Liver (tissue), 9 donors: ENCODE measurements around the gene B4GALNT3. TPM values are rescaled to one million over a fixed set of nuclear protein-coding genes. Genes with fewer than 3 reads are reported as not detected.

Experiments used
- DNase-seq: peaks from one replicate; pipeline ENCODE4 v3.0.0-alpha.2; 2017; ENCODE audit warnings: low spot score
- H3K27ac ChIP-seq, 2 donors: one replicate each; pipeline ENCODE4 v1.7.0; 2013; ENCODE audit warnings: inconsistent platforms in 2 of 2, low read length in 2 of 2, control low read depth in 1 of 2, low read depth in 1 of 2, mild to moderate bottlenecking in 1 of 2
- H3K27me3 ChIP-seq, 4 donors: one replicate each; pipeline versions ENCODE4 v1.6.1 to v1.7.0; 2013; ENCODE audit warnings: low read length in 3 of 4, inconsistent platforms in 1 of 4, mild to moderate bottlenecking in 1 of 4, moderate library complexity in 1 of 4; ENCODE audit not compliant: control insufficient read depth in 4 of 4, insufficient read depth in 4 of 4
- H3K36me3 ChIP-seq, 4 donors: one replicate each; pipeline versions ENCODE4 v1.6.1 to v1.7.0; 2013; ENCODE audit warnings: low read length in 3 of 4, mild to moderate bottlenecking in 3 of 4, low read depth in 1 of 4, moderate library complexity in 1 of 4; ENCODE audit not compliant: control insufficient read depth in 4 of 4, insufficient read depth in 3 of 4
- H3K4me1 ChIP-seq, 4 donors: one replicate each; pipeline versions ENCODE4 v1.6.1 to v1.7.0; 2013; ENCODE audit warnings: low read length in 3 of 4, mild to moderate bottlenecking in 3 of 4, moderate library complexity in 1 of 4; ENCODE audit not compliant: control insufficient read depth in 4 of 4, insufficient read depth in 4 of 4
- H3K4me3 ChIP-seq, 3 donors: one replicate each; pipeline versions ENCODE4 v1.6.1 to v1.7.0; 2013; ENCODE audit warnings: low read length in 3 of 3, control low read depth in 1 of 3, low read depth in 1 of 3, mild to moderate bottlenecking in 1 of 3
- H3K9ac ChIP-seq, 2 donors: one replicate each; pipeline ENCODE4 v1.7.0; 2013; ENCODE audit warnings: low read length in 2 of 2, mild to moderate bottlenecking in 2 of 2, moderate library complexity in 2 of 2, control low read depth in 1 of 2, low read depth in 1 of 2
- H3K9me3 ChIP-seq, 4 donors: one replicate each; pipeline versions ENCODE4 v1.6.1 to v1.7.0; 2013; ENCODE audit warnings: low read length in 3 of 4; ENCODE audit not compliant: control insufficient read depth in 4 of 4
- CTCF ChIP-seq: fragments of 150-350 bp; IDR thresholded peaks from 2 replicates; pipeline ENCODE4 v1.5.1; 2017; ENCODE audit warnings: improper control_type of control experiment, low read depth, low read length; ENCODE audit not compliant: missing input control
- FOXA1 ChIP-seq: IDR thresholded peaks from 2 replicates; pipeline ENCODE4 v1.6.1; 2016; ENCODE audit warnings: antibody characterized with exemption
- GABPA ChIP-seq, 2 donors: IDR thresholded peaks in 1 of 2; conservative IDR thresholded peaks in 1 of 2; 2 replicates each; pipeline ENCODE4 v1.6.1; 2016; ENCODE audit warnings: antibody characterized with exemption in 2 of 2, mild to moderate bottlenecking in 1 of 2, moderate library complexity in 1 of 2
- HNF4A ChIP-seq, 2 donors: conservative IDR thresholded peaks; 2 replicates each; pipeline ENCODE4 v1.6.1; 2016; ENCODE audit warnings: antibody characterized with exemption in 2 of 2, mild to moderate bottlenecking in 2 of 2
- HNF4G ChIP-seq: IDR thresholded peaks from 2 replicates; pipeline ENCODE4 v1.6.1; 2016; ENCODE audit warnings: antibody characterized with exemption
- MAX ChIP-seq: IDR thresholded peaks from 2 replicates; pipeline ENCODE4 v1.6.1; 2016; ENCODE audit warnings: antibody characterized with exemption
- NR2F2 ChIP-seq: IDR thresholded peaks from 2 replicates; pipeline ENCODE4 v1.6.1; 2016; ENCODE audit warnings: antibody characterized with exemption
- RAD21 ChIP-seq, 2 donors: IDR thresholded peaks; 2 replicates each; pipeline ENCODE4 v1.6.1; 2016; ENCODE audit warnings: antibody characterized with exemption in 2 of 2, mild to moderate bottlenecking in 2 of 2
- YY1 ChIP-seq: IDR thresholded peaks from 2 replicates; pipeline ENCODE4 v1.6.1; 2016; ENCODE audit warnings: antibody characterized with exemption, mild to moderate bottlenecking
- WGBS: extraction: QIAGEN DNeasy Blood & Tissue Kit; methylation state at CpG from one replicate; pipeline ENCODE4 v1.1.7; 2013; 5-methylcytosine and 5-hydroxymethylcytosine counted together
- polyA plus RNA-seq, 2 donors: library from polyadenylated mRNA; stranded (reverse) in 1 of 2; unstranded in 1 of 2; fragments of 200-250 nt in 1 of 2; fragments of >200 nt in 1 of 2; fragmentation: Nextera tagmentation in 1 of 2; extraction: Ambion mirVana in 1 of 2; gene quantifications; one replicate each; pipeline versions ENCODE4 v1.2.1 to v1.2.3, GENCODE V29; 2013 to 2015
- total RNA-seq, 2 donors: library from RNA; depleted of rRNA; stranded (reverse); fragments of >200 nt; gene quantifications; one replicate each; pipeline ENCODE4 v1.2.3, GENCODE V29; 2014
- TF ChIP-seq, protein P1 (sequence below): IDR thresholded peaks from 2 replicates; pipeline ENCODE4 v1.6.1; 2016; ENCODE audit warnings: antibody characterized with exemption, mild to moderate bottlenecking
- TF ChIP-seq, protein P2 (sequence below): IDR thresholded peaks from 2 replicates; pipeline ENCODE4 v1.6.1; 2016; ENCODE audit warnings: antibody characterized with exemption
- donor health status: healthy.
- donor health status: healthy.
- donor health status: healthy.
- donor health status: healthy.
- donor health status: healthy.

Gene B4GALNT3
- total and polyA plus RNA-seq, 4 donors: 0.09 to 0.25 (median 0.14) TPM; not detected in 1

DNA sequence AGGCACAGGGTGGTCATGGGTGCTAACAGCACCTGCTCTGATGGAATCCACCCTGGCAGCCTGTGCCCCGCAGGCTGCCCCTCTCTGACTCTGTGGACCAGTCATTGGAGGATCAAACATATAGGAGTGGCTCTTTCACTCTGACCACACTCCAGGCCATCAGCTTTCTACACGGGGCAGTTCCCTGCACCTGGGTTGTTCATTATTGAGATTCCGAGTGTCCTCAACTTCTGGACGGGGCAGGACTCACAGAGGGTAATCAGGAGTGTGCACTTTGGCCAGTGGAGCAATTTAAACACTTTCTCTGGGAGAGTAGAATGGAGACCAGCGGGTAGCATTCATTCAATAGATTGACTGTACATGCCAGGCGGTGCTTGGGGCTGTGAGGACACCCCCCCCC, 108.7 kb downstream of the B4GALNT3 start:
- WGBS: 71% methylated on average over 6 of the region's 6 CpGs
- Histone ChIP-seq H3K27me3 (no peaks in the 10 kb centered on the region), H3K27ac (no peak overlapping the region), H3K36me3 (no peaks in the 10 kb centered on the region), H3K9me3 (no peaks in the 10 kb centered on the region), H3K4me3 (no peak overlapping the region), H3K4me1 (peaks cover 5 to 21% (median 12%) of the 10 kb centered on the region in 4 donors), H3K9ac (no peak overlapping the region)
- TF ChIP-seq FOXA1 (no peak), HNF4A (conservative IDR thresholded peaks at IDR 0.05) (no peak), GABPA (IDR thresholded peaks at IDR 0.05 in 1 of 2, conservative IDR thresholded peaks at IDR 0.05 in 1 of 2) (no peak), RAD21 (IDR thresholded peaks at IDR 0.05) (no peak), YY1 (no peak), NR2F2 (no peak), MAX (no peak)
- TF ChIP-seq, protein P1, sequence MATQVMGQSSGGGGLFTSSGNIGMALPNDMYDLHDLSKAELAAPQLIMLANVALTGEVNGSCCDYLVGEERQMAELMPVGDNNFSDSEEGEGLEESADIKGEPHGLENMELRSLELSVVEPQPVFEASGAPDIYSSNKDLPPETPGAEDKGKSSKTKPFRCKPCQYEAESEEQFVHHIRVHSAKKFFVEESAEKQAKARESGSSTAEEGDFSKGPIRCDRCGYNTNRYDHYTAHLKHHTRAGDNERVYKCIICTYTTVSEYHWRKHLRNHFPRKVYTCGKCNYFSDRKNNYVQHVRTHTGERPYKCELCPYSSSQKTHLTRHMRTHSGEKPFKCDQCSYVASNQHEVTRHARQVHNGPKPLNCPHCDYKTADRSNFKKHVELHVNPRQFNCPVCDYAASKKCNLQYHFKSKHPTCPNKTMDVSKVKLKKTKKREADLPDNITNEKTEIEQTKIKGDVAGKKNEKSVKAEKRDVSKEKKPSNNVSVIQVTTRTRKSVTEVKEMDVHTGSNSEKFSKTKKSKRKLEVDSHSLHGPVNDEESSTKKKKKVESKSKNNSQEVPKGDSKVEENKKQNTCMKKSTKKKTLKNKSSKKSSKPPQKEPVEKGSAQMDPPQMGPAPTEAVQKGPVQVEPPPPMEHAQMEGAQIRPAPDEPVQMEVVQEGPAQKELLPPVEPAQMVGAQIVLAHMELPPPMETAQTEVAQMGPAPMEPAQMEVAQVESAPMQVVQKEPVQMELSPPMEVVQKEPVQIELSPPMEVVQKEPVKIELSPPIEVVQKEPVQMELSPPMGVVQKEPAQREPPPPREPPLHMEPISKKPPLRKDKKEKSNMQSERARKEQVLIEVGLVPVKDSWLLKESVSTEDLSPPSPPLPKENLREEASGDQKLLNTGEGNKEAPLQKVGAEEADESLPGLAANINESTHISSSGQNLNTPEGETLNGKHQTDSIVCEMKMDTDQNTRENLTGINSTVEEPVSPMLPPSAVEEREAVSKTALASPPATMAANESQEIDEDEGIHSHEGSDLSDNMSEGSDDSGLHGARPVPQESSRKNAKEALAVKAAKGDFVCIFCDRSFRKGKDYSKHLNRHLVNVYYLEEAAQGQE: no peak
- TF ChIP-seq, protein P2, sequence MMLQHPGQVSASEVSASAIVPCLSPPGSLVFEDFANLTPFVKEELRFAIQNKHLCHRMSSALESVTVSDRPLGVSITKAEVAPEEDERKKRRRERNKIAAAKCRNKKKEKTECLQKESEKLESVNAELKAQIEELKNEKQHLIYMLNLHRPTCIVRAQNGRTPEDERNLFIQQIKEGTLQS: no peak
- no peak for DNase-seq

GRCh38 chr12:569091-569676, 109.4 kb downstream of the B4GALNT3 start:
- no peaks in the 10 kb centered on the region for H3K9me3 ChIP-seq
- DNase-seq: no peak
- no peak for TF ChIP-seq HNF4G
- WGBS: 78% methylated on average over 6 of the region's 6 CpGs
- H3K27ac ChIP-seq: no peak overlapping the region
- peaks cover 5 to 21% (median 12%) of the 10 kb centered on the region in 4 donors for H3K4me1 ChIP-seq
- H3K27me3 ChIP-seq: no peaks in the 10 kb centered on the region
- no peak overlapping the region for H3K9ac ChIP-seq
- no peaks in the 10 kb centered on the region for H3K36me3 ChIP-seq
- H3K4me3 ChIP-seq: no peak overlapping the region

DNA sequence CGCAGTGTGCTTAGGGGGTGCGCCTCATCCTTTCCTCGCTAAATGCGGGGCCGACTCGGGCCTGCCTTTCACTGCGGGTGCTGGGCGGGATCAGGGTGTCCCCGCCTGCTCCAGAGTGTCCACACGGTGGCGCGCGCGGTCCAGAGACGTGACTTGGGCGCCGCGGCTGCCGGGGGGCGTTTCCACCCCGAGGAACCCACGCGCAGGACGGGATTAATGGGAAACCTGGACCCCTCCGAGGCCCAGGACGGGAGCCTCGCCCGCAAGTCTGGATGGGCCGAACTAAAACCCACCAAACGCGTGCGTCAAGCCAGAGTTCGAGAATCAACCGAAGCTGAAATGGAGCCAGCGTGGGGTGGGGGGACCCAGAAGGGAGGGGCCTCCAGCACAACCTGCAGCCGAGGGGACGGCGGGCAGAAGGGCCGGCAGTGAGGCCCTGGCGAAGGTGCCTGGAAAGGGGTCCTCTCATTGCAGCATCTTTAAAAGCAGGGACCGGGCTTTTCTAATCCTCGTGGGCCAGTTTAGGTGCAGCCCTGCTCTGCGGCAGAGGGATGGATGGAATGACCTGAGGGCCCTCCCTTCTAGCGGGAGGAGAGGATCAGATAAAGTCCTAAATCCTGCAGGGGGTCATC, 110.2 kb downstream of the B4GALNT3 start:
- Histone ChIP-seq H3K9me3 (no peaks in the 10 kb centered on the region), H3K4me3 (peak overlapping the region; percentile 54 to 72 (median 57)), H3K27me3 (no peaks in the 10 kb centered on the region), H3K36me3 (no peaks in the 10 kb centered on the region), H3K27ac (peak overlapping the region; percentile 78 to 81), H3K9ac (peak overlapping the region; percentile 54 to 86), H3K4me1 (peaks cover 5 to 21% (median 12%) of the 10 kb centered on the region in 4 donors)
- TF ChIP-seq CTCF (peak; percentile 85), RAD21 (IDR thresholded peaks at IDR 0.05) (peak; percentile 92 to 97), GABPA (IDR thresholded peaks at IDR 0.05 in 1 of 2, conservative IDR thresholded peaks at IDR 0.05 in 1 of 2) (no peak)
- DNase-seq: peak; percentile 93
- WGBS: 1% methylated on average over 44 of the region's 44 CpGs
